ENCODE results near the gene PPP1R27.

The PPP1R27 gene

DNA sequence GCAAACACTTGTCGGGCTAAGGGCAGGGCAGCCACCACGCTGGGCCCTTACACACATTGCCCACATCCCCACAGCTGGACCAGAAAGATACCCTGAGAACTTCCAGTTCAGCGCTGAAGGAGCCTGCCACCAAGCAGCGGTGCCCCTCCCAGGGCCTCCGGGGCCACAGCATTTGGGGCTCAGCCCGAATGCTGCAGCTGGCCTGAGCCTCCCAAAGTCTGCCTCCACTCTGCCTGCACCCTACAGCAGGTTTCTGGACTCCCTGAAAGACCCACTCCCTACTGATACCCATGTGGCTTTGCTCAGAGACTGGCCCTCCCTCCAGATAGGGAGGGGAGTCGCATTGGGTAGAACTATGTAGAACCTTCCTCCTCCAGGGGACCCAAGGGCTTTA is 3.3 kb downstream of the PPP1R27 start:
- peaks cover 31% of the 10 kb centered on the region for H3K4me1 ChIP-seq (ENCODE audit: insufficient read depth, low read length)
- H4K20me1 ChIP-seq (ENCODE audit: insufficient read depth, low read length), result peaks cover 16% of the 10 kb centered on the region
- H3K9me3 ChIP-seq (ENCODE audit: insufficient read depth, low read length, severe bottlenecking), result no peaks in the 10 kb centered on the region
- TF ChIP-seq EZH2 (IDR thresholded peaks at IDR 0.05; ENCODE audit: borderline replicate concordance, low read depth, low read length, severe bottlenecking), result no peak
- TF ChIP-seq, protein P1, sequence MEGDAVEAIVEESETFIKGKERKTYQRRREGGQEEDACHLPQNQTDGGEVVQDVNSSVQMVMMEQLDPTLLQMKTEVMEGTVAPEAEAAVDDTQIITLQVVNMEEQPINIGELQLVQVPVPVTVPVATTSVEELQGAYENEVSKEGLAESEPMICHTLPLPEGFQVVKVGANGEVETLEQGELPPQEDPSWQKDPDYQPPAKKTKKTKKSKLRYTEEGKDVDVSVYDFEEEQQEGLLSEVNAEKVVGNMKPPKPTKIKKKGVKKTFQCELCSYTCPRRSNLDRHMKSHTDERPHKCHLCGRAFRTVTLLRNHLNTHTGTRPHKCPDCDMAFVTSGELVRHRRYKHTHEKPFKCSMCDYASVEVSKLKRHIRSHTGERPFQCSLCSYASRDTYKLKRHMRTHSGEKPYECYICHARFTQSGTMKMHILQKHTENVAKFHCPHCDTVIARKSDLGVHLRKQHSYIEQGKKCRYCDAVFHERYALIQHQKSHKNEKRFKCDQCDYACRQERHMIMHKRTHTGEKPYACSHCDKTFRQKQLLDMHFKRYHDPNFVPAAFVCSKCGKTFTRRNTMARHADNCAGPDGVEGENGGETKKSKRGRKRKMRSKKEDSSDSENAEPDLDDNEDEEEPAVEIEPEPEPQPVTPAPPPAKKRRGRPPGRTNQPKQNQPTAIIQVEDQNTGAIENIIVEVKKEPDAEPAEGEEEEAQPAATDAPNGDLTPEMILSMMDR (IDR thresholded peaks at IDR 0.05; ENCODE audit: borderline replicate concordance, extremely low read depth, low read length, poor library complexity, severe bottlenecking), result no peak
- DNase-seq (peak; percentile 14), ATAC-seq (ENCODE audit: insufficient read depth, low read depth) (0 out of 3 replicates have a peak, but pooled peaks have one; percentile 2)
- peak overlapping the region; percentile 92 for H3K9ac ChIP-seq (ENCODE audit: low read depth, low read length)
- H3K27ac ChIP-seq (ENCODE audit: low read length), result peak overlapping the region; percentile 68
- H2AFZ ChIP-seq (ENCODE audit: low read depth, low read length), result no peak overlapping the region; the same call in 1 of the 2 replicates
- no peaks in the 10 kb centered on the region for H3K27me3 ChIP-seq (ENCODE audit: insufficient read depth, low read length, poor library complexity)
- H3K36me3 ChIP-seq (ENCODE audit: insufficient read depth, low read length), result no peaks in the 10 kb centered on the region; the same call in 1 of the 2 replicates
- peaks cover 49% of the 10 kb centered on the region for H3K79me2 ChIP-seq (ENCODE audit: insufficient read depth, low read length)
- peak overlapping the region; percentile 92 for H3K4me2 ChIP-seq (ENCODE audit: insufficient read depth, low read length)
- peak overlapping the region in 1 of 2 experiments; percentile 81; a peak in 2 of 4 replicates for H3K4me3 ChIP-seq (ENCODE audit: low read depth in 1 of 2, low read length in 2 of 2)

DNA sequence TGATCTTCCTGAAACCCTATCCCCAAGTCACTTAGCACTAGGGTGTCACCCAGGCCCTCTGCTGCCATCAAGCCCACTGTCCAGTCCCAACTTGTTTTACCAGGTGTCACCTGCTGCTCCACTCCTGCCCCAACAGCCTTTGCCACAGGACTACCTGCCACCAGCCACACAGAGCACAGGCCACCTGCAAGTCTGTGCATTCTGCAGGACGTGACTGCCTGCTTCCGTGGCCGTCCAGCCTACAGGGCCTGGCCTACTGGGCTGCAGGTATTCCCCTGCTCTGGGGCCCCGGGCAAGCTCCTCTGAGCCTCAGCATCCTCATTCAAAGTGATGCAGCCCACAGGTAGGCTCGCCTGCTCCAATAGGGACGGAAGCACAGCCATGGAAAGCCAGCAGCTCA is 5.0 kb downstream of the PPP1R27 start:
- TF ChIP-seq, protein P1 (IDR thresholded peaks at IDR 0.05; ENCODE audit: borderline replicate concordance, extremely low read depth, low read length, poor library complexity, severe bottlenecking), result no peak
- TF ChIP-seq EZH2 (IDR thresholded peaks at IDR 0.05; ENCODE audit: borderline replicate concordance, low read depth, low read length, severe bottlenecking), result no peak
- H3K36me3 ChIP-seq (ENCODE audit: insufficient read depth, low read length), result no peaks in the 10 kb centered on the region; the same call in 1 of the 2 replicates
- H3K4me2 ChIP-seq (ENCODE audit: insufficient read depth, low read length), result no peak overlapping the region; the same call in 1 of the 2 replicates
- H3K9ac ChIP-seq (ENCODE audit: low read depth, low read length), result no peak overlapping the region
- H4K20me1 ChIP-seq (ENCODE audit: insufficient read depth, low read length), result peaks cover 29% of the 10 kb centered on the region
- H3K4me1 ChIP-seq (ENCODE audit: insufficient read depth, low read length), result peaks cover 31% of the 10 kb centered on the region
- H3K27ac ChIP-seq (ENCODE audit: low read length), result no peak overlapping the region
- no peak for ATAC-seq (ENCODE audit: insufficient read depth, low read depth)
- H3K79me2 ChIP-seq (ENCODE audit: insufficient read depth, low read length), result peaks cover 59% of the 10 kb centered on the region
- H3K4me3 ChIP-seq (ENCODE audit: low read depth in 1 of 2, low read length in 2 of 2), result no peak overlapping the region
- no peak for DNase-seq
- no peak overlapping the region for H2AFZ ChIP-seq (ENCODE audit: low read depth, low read length)
- no peaks in the 10 kb centered on the region for H3K27me3 ChIP-seq (ENCODE audit: insufficient read depth, low read length, poor library complexity)
- H3K9me3 ChIP-seq (ENCODE audit: insufficient read depth, low read length, severe bottlenecking), result no peaks in the 10 kb centered on the region

DNA sequence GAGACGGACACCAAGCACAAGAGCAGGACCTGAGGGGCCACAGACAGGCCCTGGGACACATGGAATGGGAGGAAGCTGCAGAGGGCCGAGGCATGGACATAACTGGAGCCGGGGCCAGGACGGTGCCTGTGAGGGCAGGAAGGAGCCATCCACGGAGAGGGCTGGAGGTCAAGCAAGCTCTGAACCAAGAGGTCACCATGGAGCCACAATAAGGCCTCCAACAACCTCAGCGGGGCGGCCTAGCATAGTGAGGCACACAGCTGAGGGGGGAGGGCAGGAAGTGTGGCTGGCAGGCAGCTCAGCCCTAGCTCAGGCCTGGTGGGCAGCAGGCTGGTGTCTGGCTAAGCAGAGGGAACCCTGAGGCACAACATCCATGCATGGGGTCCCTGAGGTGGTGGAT is 6.2 kb downstream of the PPP1R27 start:
- Histone ChIP-seq H3K36me3 (ENCODE audit: insufficient read depth, low read length) (peaks cover 6% of the 10 kb centered on the region), H3K9ac (ENCODE audit: low read depth, low read length) (no peak overlapping the region), H3K27ac (ENCODE audit: low read length) (no peak overlapping the region), H4K20me1 (ENCODE audit: insufficient read depth, low read length) (peaks cover 29% of the 10 kb centered on the region), H3K4me1 (ENCODE audit: insufficient read depth, low read length) (peaks cover 21% of the 10 kb centered on the region), H3K79me2 (ENCODE audit: insufficient read depth, low read length) (peaks cover 55% of the 10 kb centered on the region), H3K9me3 (ENCODE audit: insufficient read depth, low read length, severe bottlenecking) (no peaks in the 10 kb centered on the region), H3K27me3 (ENCODE audit: insufficient read depth, low read length, poor library complexity) (no peaks in the 10 kb centered on the region), H2AFZ (ENCODE audit: low read depth, low read length) (no peak overlapping the region), H3K4me3 (ENCODE audit: low read depth in 1 of 2, low read length in 2 of 2) (no peak overlapping the region), H3K4me2 (ENCODE audit: insufficient read depth, low read length) (no peak overlapping the region)
- no peak for TF ChIP-seq EZH2 (IDR thresholded peaks at IDR 0.05; ENCODE audit: borderline replicate concordance, low read depth, low read length, severe bottlenecking)
- TF ChIP-seq, protein P1 (IDR thresholded peaks at IDR 0.05; ENCODE audit: borderline replicate concordance, extremely low read depth, low read length, poor library complexity, severe bottlenecking), result no peak
- ATAC-seq (ENCODE audit: insufficient read depth, low read depth), result no peak
- no peak for DNase-seq

All from DND-41 (cell line).